ENCODE measurements around the gene PRIM1.
A peak's percentile ranks its signal among the peaks of the same experiment; 100 is the strongest.

- TF ChIP-seq CTCF (IDR thresholded peaks at IDR 0.05) = no peak
- peak; percentile 22 for TF ChIP-seq EZH2 (IDR thresholded peaks at IDR 0.05)
These were observed at the start of gene PRIM1 for GRCh38 chr12:56751712-56752598.
